Measurements from ENCODE around the gene NCAM1.

NCAM1 gene

GRCh38 chr11:113260541-113260940 lies 299.3 kb downstream of the NCAM1 start:
- no peak for DNase-seq

DNA sequence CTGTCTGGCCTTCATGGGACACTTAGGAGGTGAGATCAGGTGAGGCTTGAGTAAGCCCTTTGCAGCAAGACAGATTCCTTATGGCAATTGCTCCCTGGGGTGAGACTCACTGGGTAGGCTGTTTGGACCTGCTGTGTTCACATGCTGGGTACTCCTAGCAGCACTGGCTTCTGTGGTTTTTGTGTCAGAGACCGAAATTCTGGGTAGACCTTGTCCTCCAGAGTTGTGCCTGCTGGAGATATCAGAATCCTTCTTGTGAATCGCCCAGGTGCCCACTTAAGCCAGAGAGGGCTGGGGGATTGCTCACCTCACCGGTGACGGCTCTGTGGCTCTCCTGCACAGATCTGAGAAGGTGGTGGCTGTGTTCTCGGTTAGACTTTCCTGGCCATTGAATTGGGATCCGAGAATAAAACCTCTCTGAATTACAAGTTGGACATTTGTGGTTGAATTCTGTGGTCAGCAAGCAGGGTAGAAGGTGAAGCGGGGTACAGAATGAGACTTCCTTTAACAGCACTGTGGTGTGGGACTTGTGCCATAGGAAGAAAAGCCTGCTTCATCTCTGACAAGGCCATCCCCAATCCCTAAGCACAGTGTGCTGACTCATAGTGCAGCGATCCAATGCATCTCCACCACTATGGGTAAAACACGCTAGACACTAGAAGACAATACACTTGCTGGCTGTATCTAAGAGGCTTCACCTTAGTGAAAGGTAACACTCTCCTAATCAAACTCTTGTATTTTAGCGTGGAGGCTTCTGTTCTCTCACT lies 300.7 kb downstream of the NCAM1 start:
- peak; percentile 15 for DNase-seq

DNA sequence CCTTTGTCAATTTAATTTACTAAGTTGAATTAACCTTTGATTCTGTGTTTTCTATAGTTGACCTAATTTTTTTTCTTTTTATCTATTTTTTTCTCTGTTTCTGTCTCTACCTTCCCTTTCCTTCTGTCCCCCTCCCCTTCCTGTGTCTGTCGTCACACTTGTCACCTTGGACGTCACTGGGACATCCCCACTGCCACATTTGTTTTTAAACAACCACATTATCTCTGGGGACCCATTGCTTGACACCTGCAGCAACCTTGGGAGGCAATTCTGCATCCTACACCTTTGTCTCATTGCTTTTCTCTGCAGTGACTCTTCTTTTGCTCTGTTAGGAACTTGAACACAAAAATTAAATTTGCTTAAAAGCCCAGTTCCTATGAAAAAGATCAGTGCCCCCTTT lies 301.4 kb downstream of the NCAM1 start:
- no peak for DNase-seq

- no peak for DNase-seq
Observed at GRCh38 chr11:113263458-113264259, 302.4 kb downstream of the NCAM1 start.

GRCh38 chr11:113265362-113265761 lies 304.1 kb downstream of the NCAM1 start:
- DNase-seq, result no peak

- DNase-seq, result no peak
Observed at GRCh38 chr11:113267493-113267892, 306.3 kb downstream of the NCAM1 start.

GRCh38 chr11:113269096-113269495 lies 307.9 kb downstream of the NCAM1 start:
- DNase-seq, result no peak

DNA sequence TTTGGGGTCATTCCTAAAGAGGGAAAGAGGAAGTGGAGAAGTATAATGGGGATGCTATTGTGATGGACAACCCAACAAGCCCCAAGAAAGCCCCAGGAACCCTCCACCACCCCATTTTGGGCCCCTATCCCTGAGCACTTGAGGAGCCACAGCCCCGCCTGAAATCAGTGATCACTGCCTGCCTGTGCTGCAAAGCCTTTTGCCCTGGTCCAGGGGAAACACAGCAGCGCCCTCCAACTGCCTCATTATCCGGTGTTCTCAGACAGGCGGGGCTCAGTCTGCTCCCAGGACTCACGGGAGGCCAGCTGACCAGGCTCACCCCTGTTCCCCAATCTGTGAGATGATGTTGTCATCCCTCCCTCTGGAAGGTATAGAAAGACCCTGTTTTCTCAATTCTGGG lies 308.4 kb downstream of the NCAM1 start:
- no peak for DNase-seq

- no peak for DNase-seq
Observed at GRCh38 chr11:113270080-113270479, 308.9 kb downstream of the NCAM1 start.

DNA sequence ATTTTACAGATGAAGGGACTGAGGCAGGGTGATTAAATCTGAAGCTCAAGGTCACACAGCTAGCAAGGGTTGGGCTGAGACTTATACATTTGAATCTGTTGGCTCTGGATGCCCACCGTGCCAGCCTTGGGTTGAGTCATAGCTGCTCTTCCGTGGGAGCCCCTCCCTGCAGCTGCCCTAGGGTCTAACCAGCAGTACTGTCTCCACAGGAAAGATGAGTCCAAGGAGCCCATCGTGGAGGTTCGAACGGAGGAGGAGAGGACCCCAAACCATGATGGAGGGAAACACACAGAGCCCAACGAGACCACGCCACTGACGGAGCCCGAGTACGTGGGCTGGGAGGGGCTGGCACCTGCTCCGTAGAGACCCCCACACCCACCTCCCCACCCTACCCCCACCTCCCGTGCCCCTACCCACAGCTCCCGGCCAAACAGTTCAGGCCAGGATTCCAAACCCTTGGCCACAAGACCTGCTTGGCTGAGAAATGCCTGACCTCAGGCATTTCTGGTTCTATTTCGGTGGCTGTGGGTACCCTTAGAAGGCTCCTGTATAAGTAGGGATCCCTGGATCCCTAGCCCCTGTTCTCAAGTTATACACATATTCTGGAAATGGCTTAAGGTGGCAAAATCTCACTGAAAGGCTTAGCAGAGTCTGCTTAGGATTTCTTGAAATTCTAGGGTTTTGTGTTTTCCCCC lies 310.5 kb downstream of the NCAM1 start:
- DNase-seq, result no peak

- DNase-seq, result no peak
Observed at GRCh38 chr11:113272281-113272680, 311.1 kb downstream of the NCAM1 start.

- DNase-seq, result no peak
Observed at GRCh38 chr11:113272927-113273615, 311.9 kb downstream of the NCAM1 start.

DNA sequence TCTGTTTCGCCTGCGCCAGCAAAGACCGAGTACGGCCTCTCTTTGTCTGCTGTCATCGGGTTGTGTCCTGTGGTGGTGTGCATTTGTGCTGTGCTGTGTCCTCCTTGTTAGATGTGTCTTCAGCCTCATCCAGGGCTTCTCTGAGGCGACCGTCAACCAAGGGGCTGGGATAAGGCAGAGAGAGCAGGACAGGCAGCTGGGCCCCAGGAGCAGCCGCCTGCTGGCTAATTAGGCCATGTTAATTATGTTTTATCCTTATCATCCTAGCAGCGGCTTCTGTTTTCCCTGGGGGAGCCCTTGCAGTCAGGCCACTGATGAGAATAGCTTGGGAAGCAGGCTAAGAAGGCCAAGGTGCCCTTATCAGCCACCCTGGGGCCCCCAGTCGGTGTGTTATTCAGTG lies 312.5 kb downstream of the NCAM1 start:
- DNase-seq, result no peak

- no peak for DNase-seq
Observed at GRCh38 chr11:113274713-113275582, 313.7 kb downstream of the NCAM1 start.

DNA sequence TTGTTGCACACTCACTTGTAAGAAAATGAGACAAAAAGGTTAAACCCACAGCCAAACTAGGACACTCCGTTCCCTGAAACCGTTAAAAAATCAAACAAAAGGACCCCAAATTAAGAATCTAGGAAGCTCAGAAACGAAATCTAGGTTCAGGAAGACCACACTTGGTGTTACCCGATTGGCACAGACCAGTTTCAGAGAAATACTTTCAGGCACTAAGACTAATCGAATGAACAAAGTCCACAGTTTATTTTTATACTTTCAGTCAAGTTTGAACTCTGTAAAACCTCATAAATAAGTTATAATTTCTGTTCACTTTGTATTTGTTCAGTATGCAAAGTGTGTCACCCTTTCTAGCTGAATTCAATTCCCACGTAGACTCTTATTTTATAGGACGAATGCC lies 314.4 kb downstream of the NCAM1 start:
- no peak for DNase-seq

DNA sequence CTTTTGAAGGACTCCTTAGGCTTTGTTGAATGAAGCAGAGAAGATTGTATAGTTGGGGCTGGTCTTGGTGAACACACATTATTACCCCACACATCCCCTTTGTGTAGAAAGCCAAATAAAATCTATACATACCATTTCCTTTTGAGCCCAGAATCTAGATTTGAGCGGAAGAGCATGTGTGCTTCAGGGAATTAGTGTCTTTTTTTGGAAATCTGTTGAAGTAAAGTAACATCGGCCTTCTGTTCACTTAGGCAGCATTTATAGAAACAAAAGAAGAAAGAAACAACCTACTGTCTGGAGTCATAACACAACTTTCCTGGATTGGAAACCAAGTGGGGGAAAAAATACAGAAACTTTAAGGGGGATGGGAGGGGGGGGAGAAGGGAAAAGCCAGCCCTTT lies 315.2 kb downstream of the NCAM1 start:
- no peak for DNase-seq

DNA sequence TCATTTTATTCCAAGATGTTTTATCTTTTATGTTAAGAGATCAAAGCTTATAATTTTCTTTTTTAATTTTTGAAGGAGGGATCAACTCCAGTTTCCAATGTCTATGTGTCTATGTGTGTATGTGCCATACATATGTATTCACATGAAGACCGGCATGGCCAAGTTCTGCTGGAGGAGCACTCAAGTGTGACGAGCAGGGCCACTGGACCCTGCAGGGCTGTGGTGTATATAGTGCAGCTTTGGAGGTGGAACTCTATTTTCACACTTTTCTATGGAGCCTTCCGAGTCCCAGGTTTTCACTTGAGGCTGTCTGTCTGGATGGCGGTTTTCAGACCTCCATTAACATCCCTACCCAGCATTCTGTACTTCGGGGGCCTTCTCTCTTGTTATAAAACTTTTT lies 316.7 kb downstream of the NCAM1 start:
- no peak for DNase-seq

GRCh38 chr11:113278481-113278880 lies 317.3 kb downstream of the NCAM1 start:
- DNase-seq, result no peak

- DNase-seq, result no peak
Observed at GRCh38 chr11:113278925-113279324, 317.7 kb downstream of the NCAM1 start.

- DNase-seq, result no peak
Observed at GRCh38 chr11:113279591-113279990, 318.4 kb downstream of the NCAM1 start.

GRCh38 chr11:113281052-113281725 lies 320.0 kb downstream of the NCAM1 start:
- DNase-seq, result no peak
